Psoas muscle (tissue), 8 donors: ENCODE measurements around the gene CYP4F22. TPM values are rescaled to one million over a fixed set of nuclear protein-coding genes. Genes with fewer than 3 reads are reported as not detected.

ENCODE experiments used
- ATAC-seq, 4 donors: fragments of 200-7000 bp; cut with Tn5 transposase; one replicate each; pipeline ENCODE4 v1.9.1; 2020; ENCODE audit warnings: moderate library complexity in 3 of 4, mild to moderate bottlenecking in 2 of 4
- DNase-seq, 2 donors: peaks; one replicate each; pipeline ENCODE4 v3.0.0-alpha.2; 2020
- H3K27ac ChIP-seq: fragments of 200-600 bp; one replicate; pipeline ENCODE4 v1.8.0; 2022
- H3K27me3 ChIP-seq, 3 donors: fragments of 200-600 bp in 1 of 3; one replicate each; pipeline versions ENCODE4 v1.6.1 to v1.8.0; 2013 to 2022; ENCODE audit warnings: low read length in 2 of 3, mild to moderate bottlenecking in 2 of 3, moderate library complexity in 1 of 3; ENCODE audit not compliant: insufficient read depth in 3 of 3
- H3K36me3 ChIP-seq, 2 donors: fragments of 200-600 bp in 1 of 2; one replicate each; pipeline versions ENCODE4 v1.6.1 to v1.8.0; 2013 to 2022; ENCODE audit warnings: low read depth in 1 of 2, mild to moderate bottlenecking in 1 of 2, moderate library complexity in 1 of 2; ENCODE audit not compliant: insufficient read depth in 1 of 2
- H3K4me1 ChIP-seq: fragments of 200-600 bp; one replicate; pipeline ENCODE4 v1.8.0; 2022
- H3K4me3 ChIP-seq: fragments of 200-600 bp; one replicate; pipeline ENCODE4 v1.8.0; 2022; ENCODE audit warnings: mild to moderate bottlenecking
- H3K9me3 ChIP-seq: fragments of 200-600 bp; one replicate; pipeline ENCODE4 v1.8.0; 2022
- WGBS, 3 donors: extraction: QIAGEN DNeasy Blood & Tissue Kit; methylation state at CpG; one replicate each; pipeline versions ENCODE4 v1.1.6 to v1.1.7; 2013; 5-methylcytosine and 5-hydroxymethylcytosine counted together
- intact Hi-C, 2 donors: fragments of 100-400 bp; cut with DNase I; formaldehyde crosslinking; loops; one replicate each; pipeline versions ENCODE4 v1.11.0 to v1.14.2; 2022
- polyA plus RNA-seq, 3 donors: library from polyadenylated mRNA; stranded (reverse); fragments of 200-250 nt; gene quantifications; one replicate each; pipeline ENCODE4 v1.2.3, GENCODE V29; 2013
- total RNA-seq, 4 donors: library from RNA; stranded (reverse); fragmentation: NEBNext Ultra II Directional in 2 of 4; extraction: Animal tissue kit (Norgen Biotek cat#: 25700) in 2 of 4; gene quantifications; one replicate each; pipeline versions ENCODE4 v1.2.1 to v1.2.4, GENCODE V29; 2021 to 2023
- TF ChIP-seq, protein P1 (sequence below): fragments of 200-600 bp; IDR thresholded peaks from one replicate; pipeline ENCODE4 v1.8.0; 2022; ENCODE audit warnings: antibody characterized with exemption
- donor health status: healthy with polysubstance abuse.
- donor health status: DM: no; HTN: no; CAD: no; lungs with moderate emphysema.
- donor health status: Bipolar disorder and iron deficiency.
- donor health status: healthy.
- donor health status: DM: yes; HTN: yes; CAD: no.
- donor health status: DM: no; HTN: no; CAD: no.
- donor health status: DM: no; HTN: no; CAD: no.
- donor health status: DM: yes; HTN: yes; CAD: no.

CYP4F22 gene
- total and polyA plus RNA-seq, 7 donors = 0.04 to 0.30 (median 0.23) TPM; not detected in 3

DNA sequence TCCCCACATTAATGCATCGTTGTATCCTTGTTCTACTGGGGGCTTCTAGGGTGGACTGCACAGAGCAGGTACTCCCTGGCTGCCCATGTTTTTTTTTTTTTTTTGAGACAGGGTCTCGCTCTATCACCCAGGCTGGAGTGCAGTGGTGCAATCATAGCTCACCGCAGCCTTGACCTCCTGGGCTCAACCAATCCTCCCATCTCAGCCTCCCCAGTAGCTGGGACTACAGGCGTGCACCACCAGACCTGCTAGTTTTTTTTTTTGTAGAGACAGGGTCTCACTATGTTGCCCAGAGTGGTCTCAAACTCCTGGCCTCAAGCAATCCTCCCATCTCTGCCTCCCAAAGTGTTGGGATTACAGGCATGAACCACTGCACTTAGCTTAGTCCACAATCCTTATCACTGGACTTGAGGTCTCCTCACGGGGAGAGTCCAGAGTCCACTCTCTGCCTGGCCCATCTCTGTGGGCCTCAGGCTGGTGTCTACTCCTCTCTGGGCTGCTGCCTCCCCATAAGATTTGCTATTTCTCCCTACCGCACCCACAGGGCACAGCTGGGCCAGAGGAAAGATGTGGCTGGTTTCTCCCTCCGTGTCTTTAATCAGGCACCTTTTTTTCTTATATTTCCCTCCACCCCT, 56.3 kb downstream of the CYP4F22 start:
- Histone ChIP-seq H3K9me3 (no peaks in the 10 kb centered on the region), H3K36me3 (no peaks in the 10 kb centered on the region), H3K27me3 (peaks cover 0 to 25% (median 11%) of the 10 kb centered on the region in 3 donors), H3K4me3 (no peak overlapping the region), H3K27ac (no peak overlapping the region), H3K4me1 (no peaks in the 10 kb centered on the region)
- ATAC-seq = no peak
- WGBS, 3 donors = 75 to 81% (median 76%) methylated on average over 7 of the region's 7 CpGs
- intact Hi-C loops = no loop called here
- TF ChIP-seq, protein P1, sequence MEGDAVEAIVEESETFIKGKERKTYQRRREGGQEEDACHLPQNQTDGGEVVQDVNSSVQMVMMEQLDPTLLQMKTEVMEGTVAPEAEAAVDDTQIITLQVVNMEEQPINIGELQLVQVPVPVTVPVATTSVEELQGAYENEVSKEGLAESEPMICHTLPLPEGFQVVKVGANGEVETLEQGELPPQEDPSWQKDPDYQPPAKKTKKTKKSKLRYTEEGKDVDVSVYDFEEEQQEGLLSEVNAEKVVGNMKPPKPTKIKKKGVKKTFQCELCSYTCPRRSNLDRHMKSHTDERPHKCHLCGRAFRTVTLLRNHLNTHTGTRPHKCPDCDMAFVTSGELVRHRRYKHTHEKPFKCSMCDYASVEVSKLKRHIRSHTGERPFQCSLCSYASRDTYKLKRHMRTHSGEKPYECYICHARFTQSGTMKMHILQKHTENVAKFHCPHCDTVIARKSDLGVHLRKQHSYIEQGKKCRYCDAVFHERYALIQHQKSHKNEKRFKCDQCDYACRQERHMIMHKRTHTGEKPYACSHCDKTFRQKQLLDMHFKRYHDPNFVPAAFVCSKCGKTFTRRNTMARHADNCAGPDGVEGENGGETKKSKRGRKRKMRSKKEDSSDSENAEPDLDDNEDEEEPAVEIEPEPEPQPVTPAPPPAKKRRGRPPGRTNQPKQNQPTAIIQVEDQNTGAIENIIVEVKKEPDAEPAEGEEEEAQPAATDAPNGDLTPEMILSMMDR = no peak
- no peak for DNase-seq

DNA sequence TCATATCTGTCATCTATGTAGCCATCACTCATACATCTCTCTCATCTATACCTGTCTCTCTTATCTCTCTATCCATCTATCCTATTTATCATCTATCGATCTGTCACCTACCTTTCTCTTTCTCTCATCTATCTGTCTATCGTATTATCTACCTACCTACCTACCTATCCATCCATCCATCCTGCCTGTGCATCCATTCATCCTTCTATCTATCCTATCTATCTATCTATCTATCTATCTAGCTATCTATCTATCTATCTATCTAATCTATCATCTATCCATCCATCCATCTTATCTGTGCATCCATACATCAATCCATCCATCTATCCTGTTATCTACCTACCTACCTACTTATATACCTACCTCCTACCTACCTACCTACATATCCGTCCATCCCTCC, 62.1 kb downstream of the CYP4F22 start:
- Histone ChIP-seq H3K4me1 (no peaks in the 10 kb centered on the region), H3K9me3 (no peaks in the 10 kb centered on the region), H3K27me3 (peaks cover 0 to 17% (median 13%) of the 10 kb centered on the region in 3 donors), H3K36me3 (no peaks in the 10 kb centered on the region), H3K4me3 (no peak overlapping the region), H3K27ac (no peak overlapping the region)
- intact Hi-C loops = no loop called here
- DNase-seq (no peak), ATAC-seq (no peak)
- WGBS, 3 donors = 80 to 90% (median 81%) methylated on average over 3 of the region's 3 CpGs
- TF ChIP-seq, protein P1 = no peak

DNA sequence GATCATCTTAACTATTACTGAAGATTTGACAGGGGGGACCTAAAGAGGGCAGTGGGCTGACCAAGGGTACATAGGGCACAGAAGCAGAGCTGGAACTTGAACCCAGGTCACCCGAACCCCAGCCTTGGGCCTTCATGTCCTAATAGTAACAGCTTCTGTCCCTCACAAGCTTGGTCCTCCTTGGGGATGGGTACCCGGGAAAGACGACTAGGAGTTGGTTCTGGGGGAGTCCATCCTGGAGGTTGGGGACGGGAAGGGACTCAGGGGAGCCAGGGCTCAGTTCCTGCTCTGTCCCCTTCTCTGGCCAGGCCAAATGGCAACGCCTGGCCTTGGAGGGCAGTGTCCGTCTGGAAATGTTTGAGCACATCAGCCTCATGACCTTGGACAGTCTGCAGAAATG, 67.1 kb downstream of the CYP4F22 start:
- intact Hi-C loops = no loop called here
- Histone ChIP-seq H3K4me3 (no peak overlapping the region), H3K27me3 (peaks cover 0 to 10% (median 4%) of the 10 kb centered on the region in 3 donors), H3K36me3 (no peaks in the 10 kb centered on the region), H3K27ac (no peak overlapping the region), H3K4me1 (no peaks in the 10 kb centered on the region), H3K9me3 (no peaks in the 10 kb centered on the region)
- 47 to 56% (median 55%) methylated on average over 6 of the region's 6 CpGs for WGBS, 3 donors
- no peak for DNase-seq
- TF ChIP-seq, protein P1 = no peak
- no peak for ATAC-seq

DNA sequence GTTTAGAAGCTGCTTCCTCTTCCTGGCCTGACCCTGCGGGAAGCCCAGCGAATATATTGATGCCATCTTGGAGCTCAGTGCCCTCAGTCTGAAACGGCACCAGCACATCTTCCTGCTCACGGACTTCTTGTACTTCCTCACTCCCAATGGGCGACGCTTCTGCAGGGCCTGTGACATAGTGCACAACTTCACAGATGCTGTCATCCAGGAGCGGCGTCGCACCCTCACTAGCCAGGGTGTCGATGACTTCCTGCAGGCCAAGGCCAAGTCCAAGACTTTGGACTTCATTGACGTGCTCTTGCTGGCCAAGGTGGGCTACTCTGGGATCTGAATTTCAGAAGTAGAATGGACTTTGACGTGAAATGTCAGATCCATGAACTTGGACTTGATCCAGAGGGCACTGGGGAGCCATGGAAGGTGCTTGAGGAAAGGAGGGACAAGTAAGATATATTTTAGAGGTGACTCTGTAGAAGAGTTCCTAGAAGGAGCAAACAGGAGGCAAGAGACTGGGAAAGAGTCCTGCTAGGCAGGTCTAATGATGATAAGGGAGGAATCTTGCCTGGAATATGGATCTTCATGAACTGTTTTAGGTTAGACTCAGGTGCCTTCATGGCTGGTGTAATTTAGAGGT, 68.3 kb downstream of the CYP4F22 start:
- intact Hi-C loops = no loop called here
- ATAC-seq = no peak

More for the DNA sequence above, 68.3 kb downstream of the CYP4F22 start:
- Histone ChIP-seq H3K9me3 (no peaks in the 10 kb centered on the region), H3K4me1 (no peaks in the 10 kb centered on the region), H3K27ac (no peak overlapping the region), H3K4me3 (no peak overlapping the region), H3K36me3 (no peaks in the 10 kb centered on the region), H3K27me3 (peaks cover 0 to 10% (median 4%) of the 10 kb centered on the region in 3 donors)
- TF ChIP-seq, protein P1 = no peak
- WGBS, 3 donors = 75 to 79% (median 77%) methylated on average over 12 of the region's 12 CpGs
- no peak for DNase-seq
